GM12878 (cell line): Measurements from ENCODE around the gene SMO. TPM values are rescaled to one million over a fixed set of nuclear protein-coding genes. Genes with fewer than 3 reads are reported as not detected.
A peak's percentile ranks its signal among the peaks of the same experiment; 100 is the strongest.

Source experiments
- BHLHE40 ChIP-seq, 2 experiments: fragments of 450-650 bp in 1 of 2; IDR thresholded peaks; 2 replicates each; pipeline ENCODE4 v1.6.1; 2011 to 2017; ENCODE audit warnings: low read depth in 2 of 2, borderline replicate concordance in 1 of 2, improper control_type of control experiment in 1 of 2, low read length in 1 of 2, mild to moderate bottlenecking in 1 of 2
- CREB1 ChIP-seq: IDR thresholded peaks from 2 replicates; pipeline ENCODE4 v1.6.1; 2012; ENCODE audit warnings: low read depth, mild to moderate bottlenecking, inconsistent platforms
- ETV6 ChIP-seq, 2 experiments: fragments of 450-650 bp in 1 of 2; IDR thresholded peaks in 1 of 2; conservative IDR thresholded peaks in 1 of 2; 2 replicates each; pipeline ENCODE4 v1.6.1; 2014; ENCODE audit warnings: antibody characterized with exemption in 1 of 2, borderline replicate concordance in 1 of 2, low read depth in 1 of 2, mild to moderate bottlenecking in 1 of 2, moderate library complexity in 1 of 2
- HDGF ChIP-seq: fragments of 450-650 bp; IDR thresholded peaks from 2 replicates; pipeline ENCODE4 v1.6.1; 2016; ENCODE audit warnings: antibody characterized with exemption
- JUNB ChIP-seq: IDR thresholded peaks from 2 replicates; pipeline ENCODE4 v1.6.1; 2016; ENCODE audit warnings: antibody characterized with exemption, mild to moderate bottlenecking
- KDM1A ChIP-seq: fragments of 200-600 bp; sonication (generic); IDR thresholded peaks from 2 replicates; pipeline ENCODE4 v1.6.1; 2016; ENCODE audit warnings: borderline replicate concordance
- MEF2A ChIP-seq: IDR thresholded peaks from 2 replicates; pipeline ENCODE4 v1.6.1; 2011; ENCODE audit warnings: low read depth, mild to moderate bottlenecking, low read length, moderate library complexity; ENCODE audit not compliant: insufficient read depth
- NBN ChIP-seq: fragments of 450-650 bp; IDR thresholded peaks from 2 replicates; pipeline ENCODE4 v1.6.1; 2016
- POLR2AphosphoS5 ChIP-seq: IDR thresholded peaks from 2 replicates; pipeline ENCODE4 v1.6.1; 2011; ENCODE audit warnings: mild to moderate bottlenecking, low read length, inconsistent platforms
- RUNX3 ChIP-seq: IDR thresholded peaks from 2 replicates; pipeline ENCODE4 v1.6.1; 2012; ENCODE audit warnings: low read length, inconsistent platforms
- SP1 ChIP-seq: IDR thresholded peaks from one replicate; pipeline ENCODE4 v1.6.1; 2011; ENCODE audit warnings: low read depth, low read length
- SRF ChIP-seq, 2 experiments: IDR thresholded peaks; 2 replicates each; pipeline ENCODE4 v1.6.1; 2011; ENCODE audit warnings: low read depth in 2 of 2, low read length in 2 of 2, mild to moderate bottlenecking in 1 of 2, moderate library complexity in 1 of 2
- ZNF274 ChIP-seq: IDR thresholded peaks from one replicate; pipeline ENCODE4 v1.8.0; 2011; ENCODE audit not compliant: insufficient read length, insufficient read depth
- ZNF384 ChIP-seq: IDR thresholded peaks from 2 replicates; pipeline ENCODE4 v1.6.1; 2012; ENCODE audit warnings: low read depth, mild to moderate bottlenecking, low read length, improper control_type of control experiment, borderline replicate concordance
- polyA plus RNA-seq, 11 experiments: library from polyadenylated mRNA; depleted of rRNA in 4 of 11; unstranded in 6 of 11; stranded (reverse) in 5 of 11; fragments of >200 nt; fragmentation: Nextera tagmentation in 4 of 11; fragmentation: Illumina TruSeq in 1 of 11; extraction: Ambion mirVana in 4 of 11; extraction: Trizol in 1 of 11; gene quantifications; 1 replicate in 1 of 11; 2 replicates in 10 of 11; pipeline versions ENCODE4 v1.2.1 to v1.2.3, GENCODE V29; 2011 to 2016; ENCODE audit warnings: inconsistent platforms in 2 of 11, missing spikeins in 2 of 11, low read depth in 1 of 11
- total RNA-seq, 4 experiments: library from RNA; depleted of rRNA in 3 of 4; stranded (reverse); fragments of >200 nt in 3 of 4; fragmentation: Illumina TruSeq in 1 of 4; extraction: Trizol in 1 of 4; gene quantifications; 2 replicates each; pipeline versions ENCODE4 v1.2.1 to v1.2.3, GENCODE V29; 2013 to 2021
- TF ChIP-seq, protein P1 (sequence below): fragments of 450-650 bp; IDR thresholded peaks from 2 replicates; pipeline ENCODE4 v1.6.1; 2017; ENCODE audit warnings: antibody characterized with exemption, mild to moderate bottlenecking, moderate library complexity
- TF ChIP-seq, protein P2 (sequence below): IDR thresholded peaks from 2 replicates; pipeline ENCODE4 v1.6.1; 2011; ENCODE audit warnings: low read depth, mild to moderate bottlenecking, low read length, moderate library complexity, borderline replicate concordance; ENCODE audit errors: extremely low read depth
- TF ChIP-seq, protein P3 (sequence below): fragments of 450-650 bp; IDR thresholded peaks from 2 replicates; pipeline ENCODE4 v1.6.1; 2017; ENCODE audit warnings: low read depth, mild to moderate bottlenecking, moderate library complexity
- TF ChIP-seq, protein P4 (sequence below): fragments of 450-650 bp; IDR thresholded peaks from 2 replicates; pipeline ENCODE4 v1.6.1; 2017; ENCODE audit warnings: borderline replicate concordance
- TF ChIP-seq, protein P5 (sequence below): fragments of 450-650 bp; IDR thresholded peaks from 2 replicates; pipeline ENCODE4 v1.6.1; 2017; ENCODE audit warnings: mild to moderate bottlenecking, moderate library complexity

SMO gene
- total and polyA plus RNA-seq, 10 of the 15 experiments (the other 5 are each of a cell fraction or from before 2014, with no cell fraction given) = 0.40 to 11.2 (median 2.6) TPM

DNA sequence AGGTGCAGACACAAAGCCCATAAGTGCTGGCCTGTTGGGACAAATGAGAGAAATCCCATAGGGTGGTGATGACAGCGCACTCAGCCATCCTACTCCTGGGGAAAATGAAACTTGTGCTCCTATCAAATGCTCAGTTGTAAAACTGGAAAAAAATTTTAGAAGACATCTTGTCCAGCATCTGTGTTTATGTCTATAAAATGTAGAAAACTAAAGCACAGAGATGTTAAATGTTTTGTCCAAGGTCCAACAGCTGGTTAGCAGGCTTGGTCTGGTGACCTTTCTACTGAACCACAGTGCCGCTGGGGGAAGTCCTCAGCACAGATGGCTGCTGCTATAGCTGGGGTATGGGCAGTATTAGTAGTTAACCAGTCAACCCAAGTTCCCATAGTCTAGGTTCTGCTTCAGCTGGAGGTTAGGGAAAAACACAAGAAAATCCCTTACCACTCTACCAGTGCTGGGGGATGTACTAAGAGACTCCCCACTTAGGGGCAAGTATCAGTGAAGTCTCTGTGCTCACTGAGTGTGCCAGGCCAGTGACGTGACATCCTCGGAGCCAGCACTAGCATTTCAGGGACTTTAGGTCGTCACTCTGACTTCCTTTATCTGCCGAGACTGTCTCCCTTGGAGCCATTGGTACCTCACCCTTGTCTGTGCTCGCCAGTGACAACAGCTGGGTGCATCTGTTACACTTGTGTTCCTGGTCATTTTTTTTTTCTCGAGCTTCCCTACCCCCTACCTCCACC is 42.0 kb upstream of the SMO start (continued):
- TF ChIP-seq, protein P1, sequence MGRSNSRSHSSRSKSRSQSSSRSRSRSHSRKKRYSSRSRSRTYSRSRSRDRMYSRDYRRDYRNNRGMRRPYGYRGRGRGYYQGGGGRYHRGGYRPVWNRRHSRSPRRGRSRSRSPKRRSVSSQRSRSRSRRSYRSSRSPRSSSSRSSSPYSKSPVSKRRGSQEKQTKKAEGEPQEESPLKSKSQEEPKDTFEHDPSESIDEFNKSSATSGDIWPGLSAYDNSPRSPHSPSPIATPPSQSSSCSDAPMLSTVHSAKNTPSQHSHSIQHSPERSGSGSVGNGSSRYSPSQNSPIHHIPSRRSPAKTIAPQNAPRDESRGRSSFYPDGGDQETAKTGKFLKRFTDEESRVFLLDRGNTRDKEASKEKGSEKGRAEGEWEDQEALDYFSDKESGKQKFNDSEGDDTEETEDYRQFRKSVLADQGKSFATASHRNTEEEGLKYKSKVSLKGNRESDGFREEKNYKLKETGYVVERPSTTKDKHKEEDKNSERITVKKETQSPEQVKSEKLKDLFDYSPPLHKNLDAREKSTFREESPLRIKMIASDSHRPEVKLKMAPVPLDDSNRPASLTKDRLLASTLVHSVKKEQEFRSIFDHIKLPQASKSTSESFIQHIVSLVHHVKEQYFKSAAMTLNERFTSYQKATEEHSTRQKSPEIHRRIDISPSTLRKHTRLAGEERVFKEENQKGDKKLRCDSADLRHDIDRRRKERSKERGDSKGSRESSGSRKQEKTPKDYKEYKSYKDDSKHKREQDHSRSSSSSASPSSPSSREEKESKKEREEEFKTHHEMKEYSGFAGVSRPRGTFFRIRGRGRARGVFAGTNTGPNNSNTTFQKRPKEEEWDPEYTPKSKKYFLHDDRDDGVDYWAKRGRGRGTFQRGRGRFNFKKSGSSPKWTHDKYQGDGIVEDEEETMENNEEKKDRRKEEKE = no peak
- peak in 1 of 2 experiments; percentile 66; a peak in 1 of 4 replicates for TF ChIP-seq BHLHE40 (IDR thresholded peaks at IDR 0.05; ENCODE audit: borderline replicate concordance in 1 of 2, low read depth in 2 of 2, low read length in 1 of 2)
- 0 out of 2 replicates have a peak, but pooled peaks have one; percentile 24 for TF ChIP-seq MEF2A
- TF ChIP-seq HDGF = no peak
- peak; percentile 10; the same call in 1 of the 2 replicates for TF ChIP-seq JUNB
- TF ChIP-seq POLR2AphosphoS5 = peak; percentile 90
- TF ChIP-seq SRF (IDR thresholded peaks at IDR 0.05; ENCODE audit: low read depth in 2 of 2, low read length in 2 of 2) = no peak
- TF ChIP-seq RUNX3 = peak; percentile 86
- TF ChIP-seq NBN = peak; percentile 72; the same call in 1 of the 2 replicates
- 0 out of 2 replicates have a peak, but pooled peaks have one; percentile 26 for TF ChIP-seq ZNF384
- TF ChIP-seq, protein P2, sequence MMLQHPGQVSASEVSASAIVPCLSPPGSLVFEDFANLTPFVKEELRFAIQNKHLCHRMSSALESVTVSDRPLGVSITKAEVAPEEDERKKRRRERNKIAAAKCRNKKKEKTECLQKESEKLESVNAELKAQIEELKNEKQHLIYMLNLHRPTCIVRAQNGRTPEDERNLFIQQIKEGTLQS = no peak
- TF ChIP-seq ZNF274 = no peak
- TF ChIP-seq, protein P3, sequence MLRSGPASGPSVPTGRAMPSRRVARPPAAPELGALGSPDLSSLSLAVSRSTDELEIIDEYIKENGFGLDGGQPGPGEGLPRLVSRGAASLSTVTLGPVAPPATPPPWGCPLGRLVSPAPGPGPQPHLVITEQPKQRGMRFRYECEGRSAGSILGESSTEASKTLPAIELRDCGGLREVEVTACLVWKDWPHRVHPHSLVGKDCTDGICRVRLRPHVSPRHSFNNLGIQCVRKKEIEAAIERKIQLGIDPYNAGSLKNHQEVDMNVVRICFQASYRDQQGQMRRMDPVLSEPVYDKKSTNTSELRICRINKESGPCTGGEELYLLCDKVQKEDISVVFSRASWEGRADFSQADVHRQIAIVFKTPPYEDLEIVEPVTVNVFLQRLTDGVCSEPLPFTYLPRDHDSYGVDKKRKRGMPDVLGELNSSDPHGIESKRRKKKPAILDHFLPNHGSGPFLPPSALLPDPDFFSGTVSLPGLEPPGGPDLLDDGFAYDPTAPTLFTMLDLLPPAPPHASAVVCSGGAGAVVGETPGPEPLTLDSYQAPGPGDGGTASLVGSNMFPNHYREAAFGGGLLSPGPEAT = peak; percentile 68; the same call in 1 of the 2 replicates
- TF ChIP-seq, protein P4, sequence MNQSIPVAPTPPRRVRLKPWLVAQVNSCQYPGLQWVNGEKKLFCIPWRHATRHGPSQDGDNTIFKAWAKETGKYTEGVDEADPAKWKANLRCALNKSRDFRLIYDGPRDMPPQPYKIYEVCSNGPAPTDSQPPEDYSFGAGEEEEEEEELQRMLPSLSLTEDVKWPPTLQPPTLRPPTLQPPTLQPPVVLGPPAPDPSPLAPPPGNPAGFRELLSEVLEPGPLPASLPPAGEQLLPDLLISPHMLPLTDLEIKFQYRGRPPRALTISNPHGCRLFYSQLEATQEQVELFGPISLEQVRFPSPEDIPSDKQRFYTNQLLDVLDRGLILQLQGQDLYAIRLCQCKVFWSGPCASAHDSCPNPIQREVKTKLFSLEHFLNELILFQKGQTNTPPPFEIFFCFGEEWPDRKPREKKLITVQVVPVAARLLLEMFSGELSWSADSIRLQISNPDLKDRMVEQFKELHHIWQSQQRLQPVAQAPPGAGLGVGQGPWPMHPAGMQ = no peak
- TF ChIP-seq, protein P5, sequence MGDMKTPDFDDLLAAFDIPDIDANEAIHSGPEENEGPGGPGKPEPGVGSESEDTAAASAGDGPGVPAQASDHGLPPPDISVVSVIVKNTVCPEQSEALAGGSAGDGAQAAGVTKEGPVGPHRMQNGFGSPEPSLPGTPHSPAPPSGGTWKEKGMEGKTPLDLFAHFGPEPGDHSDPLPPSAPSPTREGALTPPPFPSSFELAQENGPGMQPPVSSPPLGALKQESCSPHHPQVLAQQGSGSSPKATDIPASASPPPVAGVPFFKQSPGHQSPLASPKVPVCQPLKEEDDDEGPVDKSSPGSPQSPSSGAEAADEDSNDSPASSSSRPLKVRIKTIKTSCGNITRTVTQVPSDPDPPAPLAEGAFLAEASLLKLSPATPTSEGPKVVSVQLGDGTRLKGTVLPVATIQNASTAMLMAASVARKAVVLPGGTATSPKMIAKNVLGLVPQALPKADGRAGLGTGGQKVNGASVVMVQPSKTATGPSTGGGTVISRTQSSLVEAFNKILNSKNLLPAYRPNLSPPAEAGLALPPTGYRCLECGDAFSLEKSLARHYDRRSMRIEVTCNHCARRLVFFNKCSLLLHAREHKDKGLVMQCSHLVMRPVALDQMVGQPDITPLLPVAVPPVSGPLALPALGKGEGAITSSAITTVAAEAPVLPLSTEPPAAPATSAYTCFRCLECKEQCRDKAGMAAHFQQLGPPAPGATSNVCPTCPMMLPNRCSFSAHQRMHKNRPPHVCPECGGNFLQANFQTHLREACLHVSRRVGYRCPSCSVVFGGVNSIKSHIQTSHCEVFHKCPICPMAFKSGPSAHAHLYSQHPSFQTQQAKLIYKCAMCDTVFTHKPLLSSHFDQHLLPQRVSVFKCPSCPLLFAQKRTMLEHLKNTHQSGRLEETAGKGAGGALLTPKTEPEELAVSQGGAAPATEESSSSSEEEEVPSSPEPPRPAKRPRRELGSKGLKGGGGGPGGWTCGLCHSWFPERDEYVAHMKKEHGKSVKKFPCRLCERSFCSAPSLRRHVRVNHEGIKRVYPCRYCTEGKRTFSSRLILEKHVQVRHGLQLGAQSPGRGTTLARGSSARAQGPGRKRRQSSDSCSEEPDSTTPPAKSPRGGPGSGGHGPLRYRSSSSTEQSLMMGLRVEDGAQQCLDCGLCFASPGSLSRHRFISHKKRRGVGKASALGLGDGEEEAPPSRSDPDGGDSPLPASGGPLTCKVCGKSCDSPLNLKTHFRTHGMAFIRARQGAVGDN = peak; percentile 82; the same call in 1 of the 2 replicates
- no peak for TF ChIP-seq ETV6 (conservative IDR thresholded peaks at IDR 0.05 in 1 of 2, IDR thresholded peaks at IDR 0.05 in 1 of 2; ENCODE audit: borderline replicate concordance in 1 of 2, low read depth in 1 of 2)
- peak; percentile 84 for TF ChIP-seq CREB1
- TF ChIP-seq KDM1A = no peak
- peak; percentile 28 for TF ChIP-seq SP1
